ENCODE results near the gene HSDL2.
A peak's percentile ranks its signal among the peaks of the same experiment; 100 is the strongest.

Gene HSDL2

DNA sequence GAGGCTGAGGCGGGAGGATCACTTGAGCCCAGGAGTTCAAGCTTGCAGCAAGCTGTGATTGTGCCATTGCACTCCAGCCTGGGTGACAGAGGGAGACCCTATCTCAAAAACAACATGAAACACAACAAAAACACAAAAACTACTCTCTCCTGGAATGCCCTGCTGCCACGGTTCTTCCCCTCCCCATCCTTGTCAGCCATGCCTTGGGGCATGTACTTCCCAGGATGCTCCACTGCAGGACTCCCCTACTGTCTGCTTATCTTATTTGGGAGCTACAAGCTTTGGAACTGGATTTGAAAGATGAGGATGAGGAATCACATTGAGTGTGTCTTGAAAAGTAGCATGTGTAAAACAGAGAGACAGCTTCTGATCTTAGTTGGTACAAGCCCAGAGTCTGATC, 66.6 kb downstream of the HSDL2 start:
- no peak for DNase-seq (ENCODE audit: low spot score)

DNA sequence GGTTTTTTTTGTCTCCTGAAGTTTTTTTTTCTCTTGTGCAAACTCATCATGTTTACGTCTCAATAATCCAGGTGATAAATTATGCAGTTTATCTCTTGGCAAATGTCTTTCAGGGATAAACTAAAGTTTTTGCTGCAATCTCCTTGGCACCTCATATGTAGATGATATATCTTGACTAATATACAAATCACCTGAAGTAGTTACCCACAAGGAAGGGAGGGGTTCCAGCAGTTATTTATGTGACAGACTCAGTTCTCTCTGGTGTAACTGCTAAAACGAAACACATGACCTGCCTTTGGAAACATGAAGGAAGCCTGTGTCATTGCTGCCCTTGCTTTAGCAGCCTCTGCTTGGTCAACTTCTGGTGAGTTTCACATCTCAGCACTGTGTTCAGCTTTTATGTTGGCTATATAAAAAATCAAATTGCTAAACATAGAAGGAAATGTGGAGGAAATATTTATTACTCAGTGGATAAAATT, 67.4 kb downstream of the HSDL2 start:
- no peak for DNase-seq (ENCODE audit: low spot score)

DNA sequence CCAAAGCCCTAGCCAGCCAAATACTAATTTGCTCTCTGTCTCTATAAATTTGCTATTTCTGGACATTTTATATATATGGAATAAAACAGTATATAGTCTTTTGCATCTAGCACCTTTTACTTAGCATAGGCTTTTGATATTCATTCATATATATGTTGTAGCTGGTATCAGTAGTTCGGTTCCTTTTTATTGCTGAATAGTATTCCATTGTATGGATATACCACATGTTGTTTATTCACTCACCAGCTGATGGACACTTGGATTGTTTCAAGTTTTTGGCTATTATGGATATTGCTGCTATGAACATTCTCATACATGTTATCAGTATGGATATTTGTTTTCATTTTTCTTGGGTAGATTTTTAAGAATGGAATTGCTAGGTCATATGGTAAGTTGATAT, 82.9 kb downstream of the HSDL2 start:
- DNase-seq (ENCODE audit: low spot score) = no peak

DNA sequence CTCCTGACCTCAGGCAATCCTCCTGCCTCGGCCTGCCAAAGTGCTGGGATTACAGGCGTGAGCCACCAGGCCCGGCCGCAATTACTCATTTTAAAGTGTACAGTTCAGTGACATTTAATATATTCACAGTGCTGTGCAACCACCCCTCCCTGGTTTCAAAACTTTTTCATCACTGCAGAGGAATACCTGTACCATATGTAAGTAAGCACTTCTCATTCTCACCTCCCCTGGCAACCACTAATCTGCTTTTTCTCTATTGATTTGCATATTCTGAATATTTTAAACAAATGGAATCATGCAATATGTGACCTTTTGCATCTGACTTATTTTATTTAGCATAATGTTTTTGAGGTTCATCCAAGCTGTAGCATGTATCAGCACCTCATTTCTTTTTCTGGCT, 85.4 kb downstream of the HSDL2 start:
- DNase-seq (ENCODE audit: low spot score) = no peak

DNA sequence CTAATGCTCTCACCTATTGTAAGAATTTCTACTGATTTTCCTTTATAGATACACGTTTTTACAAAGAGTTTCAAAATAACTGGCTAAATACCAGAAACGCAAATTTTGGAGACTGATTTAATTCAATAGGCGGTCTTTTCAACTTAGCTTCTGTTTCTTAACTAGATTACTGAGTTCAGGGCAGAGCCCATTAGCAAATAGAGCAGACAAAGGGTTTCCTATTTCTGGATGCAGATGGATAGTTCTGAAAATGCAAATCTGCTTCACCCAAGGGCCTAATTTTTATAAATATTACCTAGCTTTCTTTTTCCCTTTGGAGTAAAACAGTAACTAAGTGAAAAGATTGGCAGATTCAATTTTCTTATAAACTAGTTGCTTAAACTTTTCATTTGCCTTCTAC, 93.1 kb downstream of the HSDL2 start:
- DNase-seq (ENCODE audit: low spot score) = no peak

DNA sequence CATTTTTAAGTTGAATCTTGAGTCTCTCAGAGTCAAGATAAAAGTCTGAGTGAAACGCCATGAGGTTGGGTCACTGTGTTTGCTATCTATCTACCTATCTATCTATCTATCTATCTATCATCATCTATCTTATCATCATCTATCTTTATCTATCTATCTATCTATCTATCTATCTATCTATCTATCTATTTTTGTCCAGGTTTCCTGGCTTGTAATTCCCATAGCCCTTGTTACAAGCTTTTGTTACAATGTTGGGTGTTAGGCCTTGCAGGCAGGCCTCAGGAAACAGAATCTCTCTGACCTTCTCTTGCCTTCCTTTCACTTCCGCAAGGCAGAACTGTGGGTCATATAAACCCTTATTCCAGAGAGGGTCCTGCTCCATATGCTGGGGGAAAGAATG, 94.1 kb downstream of the HSDL2 start:
- no peak for DNase-seq (ENCODE audit: low spot score)

DNA sequence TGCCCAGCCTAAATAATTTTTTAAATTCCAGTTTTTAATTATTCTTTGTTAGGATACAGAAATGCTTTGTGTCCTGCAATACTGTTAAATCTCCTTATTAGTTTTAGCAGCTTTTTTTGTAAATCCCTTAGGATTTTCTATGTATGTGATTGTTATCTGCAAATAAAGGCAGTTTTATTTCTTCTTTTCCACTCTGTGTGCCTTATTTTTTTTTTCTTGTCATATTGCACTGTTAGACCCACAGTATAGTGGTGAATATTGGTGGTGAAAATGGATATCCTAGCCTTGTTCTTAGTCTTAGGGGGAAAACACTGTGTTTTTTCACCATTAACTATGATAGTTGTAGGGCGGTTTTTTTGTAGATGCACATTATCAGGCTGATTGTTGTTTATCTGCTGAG, 95.4 kb downstream of the HSDL2 start:
- DNase-seq (ENCODE audit: low spot score) = no peak

DNA sequence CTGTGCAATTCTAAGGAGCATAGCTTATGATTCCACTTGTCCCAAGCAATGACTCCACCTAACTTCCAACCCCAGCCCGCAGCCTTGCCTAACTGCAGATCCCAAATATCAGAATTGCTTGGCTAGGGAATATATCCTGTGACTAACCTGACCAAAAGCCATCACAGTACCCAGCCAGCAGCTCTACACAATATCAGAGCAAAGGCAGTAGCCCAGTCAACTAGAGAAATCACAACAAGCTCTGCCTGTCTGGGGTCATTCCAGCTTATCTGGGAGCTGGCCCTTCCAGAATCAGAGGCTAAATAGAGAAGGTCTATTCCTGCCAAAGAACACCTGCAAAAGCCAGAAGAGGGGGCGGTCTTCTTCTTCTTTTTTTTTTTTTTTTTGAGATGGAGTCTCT, 97.4 kb downstream of the HSDL2 start:
- no peak for DNase-seq (ENCODE audit: low spot score)

DNA sequence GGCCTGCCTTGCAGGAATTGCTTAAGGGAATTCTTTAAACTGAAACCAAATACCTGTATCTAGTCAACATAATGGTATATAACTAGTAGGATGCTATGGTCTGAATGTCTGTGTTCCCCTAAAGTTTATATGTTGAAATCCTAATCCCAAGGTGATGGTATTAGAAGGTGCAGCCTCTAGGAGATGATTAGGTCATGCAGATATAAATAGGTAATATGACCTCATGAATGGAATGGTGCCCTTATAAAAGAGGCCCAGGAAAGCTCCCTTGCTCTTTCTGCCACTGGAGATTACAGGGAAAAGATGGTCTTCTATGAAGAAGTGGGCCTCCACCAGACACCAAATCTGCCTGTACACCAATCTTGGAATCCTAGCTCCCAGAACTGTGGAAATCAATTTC, 99.3 kb downstream of the HSDL2 start:
- no peak for DNase-seq (ENCODE audit: low spot score)

DNA sequence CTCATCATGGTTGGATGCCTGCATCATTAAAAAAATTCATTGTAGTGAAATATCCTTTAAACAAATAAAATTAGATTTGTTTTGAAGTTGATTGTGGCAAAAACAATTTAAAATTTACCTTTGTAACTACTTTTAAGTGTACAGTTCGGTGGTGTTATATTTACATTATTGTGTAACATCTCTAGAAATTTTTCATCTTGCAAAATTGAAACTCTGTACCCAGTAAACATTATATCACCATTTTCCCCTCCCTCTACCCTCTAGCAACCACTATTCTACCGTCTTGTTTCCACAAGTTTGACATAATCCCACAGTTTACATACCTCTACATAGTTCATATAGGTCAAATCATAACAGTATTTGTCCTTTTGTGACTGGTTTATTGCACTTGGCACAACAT, 104.7 kb downstream of the HSDL2 start:
- DNase-seq (ENCODE audit: low spot score) = no peak

DNA sequence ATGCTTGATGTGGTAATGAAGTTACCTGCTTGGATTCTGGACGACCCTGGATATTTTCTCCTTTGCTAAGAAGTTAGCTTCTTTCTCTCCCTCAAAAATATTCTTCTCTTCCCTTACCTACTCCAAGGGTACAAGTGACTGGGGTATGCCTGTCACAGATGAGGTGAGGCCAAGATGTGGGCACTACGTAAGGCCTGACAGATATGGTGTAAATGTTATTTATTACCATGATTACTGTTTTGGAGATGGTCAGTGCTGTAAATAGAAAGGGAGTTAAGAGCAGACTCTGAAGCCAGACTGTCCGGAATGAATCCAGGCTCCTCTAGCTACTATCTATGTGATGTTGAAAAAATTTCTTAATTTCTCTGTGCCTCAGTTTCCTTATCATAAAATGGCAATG, 105.7 kb downstream of the HSDL2 start:
- DNase-seq (ENCODE audit: low spot score) = no peak

DNA sequence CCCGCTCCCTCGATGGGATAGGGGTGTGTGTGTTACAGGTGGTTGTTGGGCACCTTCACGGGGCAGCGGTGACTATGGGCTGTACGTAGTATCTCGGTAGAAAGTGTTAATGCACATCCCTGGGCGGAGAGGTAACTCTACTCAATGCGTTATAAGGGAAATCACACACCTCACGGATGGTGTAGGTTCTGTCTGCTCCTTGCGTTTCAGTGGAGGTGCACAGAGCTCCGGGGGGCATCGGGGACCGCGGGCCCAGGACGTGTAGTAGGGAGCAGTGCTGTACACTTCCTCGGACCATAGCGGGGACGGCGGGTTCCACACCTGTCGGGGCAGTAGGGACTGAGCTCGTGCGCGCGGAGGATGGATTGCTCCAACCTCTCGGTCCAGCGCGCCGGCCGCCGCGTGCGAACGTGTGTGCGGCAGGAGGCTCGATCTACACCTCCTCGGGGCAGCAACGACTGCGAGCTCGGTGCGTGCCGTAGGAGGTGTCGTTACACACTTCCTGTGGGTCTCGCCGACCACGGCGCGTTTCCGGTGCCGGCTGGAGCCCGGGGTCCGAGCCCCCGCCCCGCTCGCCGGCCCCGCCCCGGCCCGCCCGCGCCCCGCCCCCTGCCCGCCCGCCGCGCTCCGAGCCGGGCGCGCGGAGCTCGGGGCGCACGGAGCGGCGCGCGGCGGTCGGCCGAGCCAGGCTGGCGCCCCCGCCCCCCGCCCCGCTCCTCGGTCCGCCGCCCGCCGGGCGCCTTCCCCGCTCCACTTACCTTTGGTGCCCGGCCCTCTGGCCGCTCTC, 106.5 kb downstream of the HSDL2 start, which contains the start of gene KIAA1958:
Gene KIAA1958, plus strand, starts transcription at position 607 of the 787 bp plus-strand sequence. CDS start 87,254 bp downstream, outside the sequence.
- DNase-seq (ENCODE audit: low spot score) = peak; percentile 91

DNA sequence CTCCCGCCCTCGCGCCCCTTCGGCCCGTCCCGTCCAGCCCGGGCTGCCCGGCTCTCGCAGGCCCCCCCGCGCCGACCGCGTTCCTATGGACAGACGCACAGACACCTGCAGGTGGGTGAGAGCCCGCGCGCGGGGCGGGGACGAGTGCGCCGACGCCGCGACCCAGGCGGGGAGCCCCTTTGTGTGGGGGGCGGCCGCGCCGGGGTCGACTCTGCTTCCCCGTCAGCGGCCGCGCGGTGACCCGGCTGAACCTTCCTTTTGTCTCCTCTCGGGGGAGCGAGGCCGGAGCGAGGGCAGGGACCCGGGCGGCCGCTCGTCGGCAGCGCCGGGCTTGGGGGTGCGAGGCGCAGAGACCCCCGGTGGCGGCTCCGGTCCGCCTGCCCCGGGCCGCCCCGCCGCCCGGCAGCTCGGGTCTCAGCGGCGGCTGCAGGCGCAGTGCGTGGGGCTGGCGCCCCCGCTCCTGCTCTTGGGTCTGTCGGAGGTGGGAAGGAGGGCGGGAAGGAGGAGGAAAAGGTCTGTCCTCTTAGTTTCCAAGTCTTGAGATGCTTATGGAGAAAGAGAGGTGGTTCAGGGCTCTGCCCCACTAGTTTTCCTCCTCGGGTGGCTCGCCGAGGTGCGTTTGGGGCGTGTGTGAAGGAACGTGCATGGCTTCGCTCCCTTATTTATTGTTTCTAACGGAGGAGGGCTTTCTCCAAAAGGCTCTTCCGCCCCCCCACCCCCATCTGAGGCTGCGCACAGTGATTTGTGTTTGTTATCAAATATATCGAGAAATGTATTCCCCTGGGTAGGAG, 107.3 kb downstream of the HSDL2 start:
- peak; percentile 41 for DNase-seq (ENCODE audit: low spot score)

DNA sequence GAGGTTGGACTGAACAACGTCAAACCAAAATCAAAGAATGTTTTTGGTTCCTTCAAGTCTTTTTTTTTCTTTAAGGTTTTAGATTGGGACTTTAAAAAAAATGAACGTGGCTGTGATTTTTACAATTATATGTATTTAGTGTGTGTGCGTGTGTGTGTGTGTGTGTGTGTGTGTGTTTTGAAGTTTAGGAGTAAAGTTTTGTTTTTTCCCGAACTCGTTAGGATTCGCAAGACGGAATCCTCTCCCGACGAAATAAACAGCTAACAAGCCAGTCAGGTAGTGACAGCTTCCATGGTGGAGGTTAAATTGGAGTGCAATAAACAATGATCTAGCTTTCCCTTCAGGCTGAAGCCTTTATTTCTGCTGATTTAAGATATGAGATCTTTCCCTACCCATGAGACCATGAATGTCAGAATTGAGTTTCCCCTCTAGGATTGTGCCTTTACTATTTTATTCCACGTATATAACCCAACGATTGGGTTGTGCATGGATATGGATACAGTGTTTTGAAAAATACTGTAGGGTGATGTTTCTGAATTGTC, 108.0 kb downstream of the HSDL2 start:
- no peak for DNase-seq (ENCODE audit: low spot score)

DNA sequence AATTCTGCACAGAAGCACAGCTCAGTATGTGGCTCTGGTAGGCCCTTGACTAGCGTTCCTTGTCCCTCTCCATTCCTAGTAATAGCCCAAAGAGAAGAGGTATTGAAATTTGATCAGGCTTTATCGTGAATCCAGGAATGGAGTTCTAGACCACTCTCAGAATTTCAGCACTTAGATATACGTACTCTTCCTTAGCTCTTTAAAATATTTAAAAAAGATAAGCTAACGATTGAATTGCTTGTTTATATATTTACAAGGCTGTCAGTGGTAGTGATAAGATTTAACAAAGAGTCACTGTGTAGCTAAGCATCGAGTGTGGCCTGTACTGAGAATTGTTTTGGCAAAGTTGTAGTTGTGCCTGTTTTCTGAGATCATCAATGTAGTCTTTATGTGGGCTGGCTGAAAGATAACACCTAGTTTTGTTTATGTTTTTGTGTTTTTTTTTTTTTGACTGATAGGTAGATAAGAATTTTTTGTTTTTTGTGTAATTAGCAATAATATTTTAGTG, 109.2 kb downstream of the HSDL2 start:
- no peak for DNase-seq (ENCODE audit: low spot score)

DNA sequence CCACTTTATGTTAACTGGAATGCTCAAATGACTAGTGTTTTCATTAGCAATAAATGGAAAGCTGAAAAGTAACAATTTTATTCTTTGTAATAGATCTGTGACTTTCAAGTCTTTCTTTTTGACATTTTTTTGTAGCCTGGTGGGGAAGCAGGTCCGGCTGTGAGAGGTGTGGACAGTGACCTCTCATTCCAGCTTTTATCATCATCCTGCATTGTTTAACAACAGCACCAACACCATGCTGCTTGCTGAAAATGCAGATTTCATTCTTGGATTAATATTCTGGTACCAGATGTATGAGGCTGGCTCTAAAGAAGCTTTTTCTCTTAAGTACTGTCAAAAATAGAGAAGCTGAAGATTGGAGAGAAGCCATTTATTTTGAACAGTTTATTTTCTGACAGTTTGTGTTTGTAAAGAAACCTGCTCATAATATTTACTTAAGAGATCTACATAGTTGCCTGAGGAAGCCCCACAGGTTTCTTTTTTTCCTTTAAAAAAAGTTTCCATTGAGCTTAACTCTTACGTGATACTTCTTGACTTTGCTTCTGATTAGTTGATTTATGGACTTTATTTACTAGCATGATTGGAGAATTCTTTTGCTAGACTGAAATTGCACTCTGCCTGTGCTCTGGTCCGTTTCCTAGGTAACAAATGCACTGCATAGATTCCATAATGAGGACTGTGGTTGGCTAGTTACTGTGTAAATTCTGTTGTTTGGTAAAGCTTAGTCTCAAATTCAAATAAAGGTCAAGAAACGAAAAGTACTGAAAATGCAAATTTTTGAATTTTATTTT, 110.2 kb downstream of the HSDL2 start:
- DNase-seq (ENCODE audit: low spot score) = no peak

DNA sequence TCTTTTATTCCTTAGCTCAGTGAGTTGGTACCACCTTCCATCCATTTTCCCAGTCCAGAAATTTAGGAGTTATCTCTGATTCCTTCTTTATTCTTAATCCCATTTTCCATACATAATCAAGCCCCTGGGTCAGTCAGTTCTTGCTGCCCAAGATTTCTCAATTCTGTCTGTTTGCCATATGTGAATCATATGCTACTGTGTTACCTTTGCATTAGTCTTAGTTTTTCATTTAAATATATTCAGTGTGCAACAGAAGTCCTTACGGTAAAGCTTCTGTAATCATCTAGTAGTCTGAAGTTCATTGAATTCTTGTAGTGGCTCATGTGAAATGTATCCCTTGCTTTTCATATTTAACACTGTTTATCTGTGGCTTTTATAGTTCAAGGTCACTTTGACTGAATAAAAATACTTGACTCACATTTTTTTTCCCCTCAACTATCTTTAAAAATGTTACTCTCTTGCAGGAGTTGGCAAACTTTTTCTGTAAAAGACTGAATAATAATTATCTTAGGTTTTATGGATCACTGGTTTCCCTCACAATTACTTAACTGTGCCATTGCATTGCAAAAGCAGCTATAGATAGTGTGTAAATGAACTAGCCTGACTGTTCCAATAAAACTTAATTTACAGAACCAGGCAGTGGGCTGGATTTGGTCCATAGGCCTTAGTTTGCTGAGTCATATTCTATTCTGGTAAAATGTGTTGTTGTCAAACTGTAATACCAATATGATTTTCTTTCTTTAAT, 113.7 kb downstream of the HSDL2 start:
- DNase-seq (ENCODE audit: low spot score) = no peak

DNA sequence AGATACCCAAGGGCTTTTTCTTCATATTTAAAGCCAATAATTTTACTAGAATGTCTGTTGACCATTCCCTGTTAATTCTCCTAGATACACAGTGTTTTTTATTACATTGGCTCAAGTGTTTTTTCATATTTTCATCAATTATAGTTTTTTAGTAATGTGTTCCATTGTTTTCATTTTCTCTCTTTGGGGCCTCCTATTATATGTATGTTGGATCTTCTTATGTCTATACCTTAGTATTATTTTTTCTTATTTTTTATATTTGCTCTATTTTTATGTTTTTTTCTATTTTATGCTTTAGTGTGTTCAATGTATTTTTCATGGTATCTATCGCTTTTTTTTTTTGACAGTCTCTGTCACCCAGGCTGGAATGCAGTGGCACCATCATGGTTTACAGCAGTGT, 114.2 kb downstream of the HSDL2 start:
- no peak for DNase-seq (ENCODE audit: low spot score)

DNA sequence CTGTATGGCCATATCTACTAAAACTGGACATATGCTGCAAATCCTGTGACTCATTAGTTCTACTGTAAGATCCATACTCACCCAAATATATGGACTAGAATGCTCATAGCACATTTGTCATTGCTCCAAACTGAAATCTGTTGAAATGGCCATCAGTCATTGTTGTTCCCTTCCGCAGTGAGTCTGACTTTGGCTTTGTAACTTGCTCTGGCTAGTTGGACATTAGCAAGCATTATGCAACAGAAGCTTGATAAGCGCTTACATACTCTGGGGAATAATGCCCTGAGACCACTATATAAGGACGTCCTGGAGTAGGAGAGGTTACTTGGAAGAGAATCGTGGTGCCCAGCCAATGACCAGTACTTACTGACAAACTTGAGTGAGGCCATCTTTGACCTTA, 115.7 kb downstream of the HSDL2 start:
- DNase-seq (ENCODE audit: low spot score) = no peak

DNA sequence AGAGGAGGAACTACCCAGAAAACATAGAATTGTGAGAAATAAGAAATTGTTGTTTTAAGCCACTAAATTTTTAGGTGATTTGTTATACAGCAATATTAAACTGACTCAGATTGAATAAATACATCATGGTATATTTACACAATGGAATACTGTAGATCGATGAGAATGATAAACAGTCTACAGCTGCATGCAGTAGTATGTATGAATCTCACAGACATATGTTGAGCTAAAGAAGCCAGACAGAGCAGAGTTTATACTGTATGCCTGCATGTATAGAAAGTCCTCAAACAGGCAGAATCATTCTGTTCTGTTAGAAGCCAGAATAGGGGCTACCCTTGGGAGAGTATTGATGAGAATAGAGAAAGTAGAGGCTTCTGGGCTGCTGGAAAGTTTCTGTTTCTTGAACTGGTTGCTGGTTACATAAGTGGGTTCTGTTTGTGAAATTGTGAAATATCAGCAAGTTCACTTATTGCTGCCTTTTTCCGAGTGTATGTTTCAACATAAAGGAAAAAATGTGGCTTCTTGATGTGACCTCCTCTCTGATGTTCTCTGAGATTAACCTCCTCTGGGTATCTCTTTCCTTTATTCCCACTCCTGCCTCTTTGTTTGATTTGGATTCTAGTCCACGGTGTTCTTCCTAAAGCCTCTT, 116.3 kb downstream of the HSDL2 start:
- no peak for DNase-seq (ENCODE audit: low spot score)

DNA sequence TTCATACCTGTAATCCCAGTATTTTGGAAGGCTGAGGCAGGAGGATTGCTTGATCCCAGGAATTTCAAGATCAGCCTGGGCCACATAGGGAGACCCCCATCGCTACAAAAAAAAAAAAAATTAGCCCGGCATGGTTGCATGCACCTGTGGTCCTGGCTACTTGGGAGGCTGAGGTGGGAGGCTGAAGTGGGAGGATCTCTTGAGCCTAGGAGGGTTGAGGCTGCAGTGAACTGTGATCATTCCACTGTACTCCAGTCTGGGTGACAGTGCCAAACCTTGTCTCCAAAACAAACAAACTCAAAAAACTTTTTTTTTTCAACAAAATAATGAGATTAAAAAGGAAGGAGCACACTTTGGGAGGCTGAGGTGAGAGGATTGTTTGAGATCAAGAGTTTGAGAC, 120.9 kb downstream of the HSDL2 start:
- no peak for DNase-seq (ENCODE audit: low spot score)

Data from activated CD4-positive, alpha-beta T cell treated with anti-CD3 and anti-CD28 coated beads, Interleukin-2, Interleukin-4, amounts not matched to agents 100 ng/mL and 50 ng/mL, durations not matched to agents 16 hours and 8 hours (primary cell).